GM10248 (cell line): ENCODE measurements around the gene VWA1.
"Not testable (repeated sequence)": the region's sequence is repeated elsewhere in the genome, so short reads cannot be mapped to it uniquely, and the experiment has no call there.

ENCODE experiments used
- CTCF ChIA-PET: fragments of 300-600 bp; sonication (Branson Sonifier 250); formaldehyde crosslinking; extraction: SDS; loops from one replicate; lab custom pipeline; 2021; ENCODE audit warnings: antibody characterized with exemption; lab: Yijun Ruan, JAX
- POLR2A ChIA-PET: fragments of 350-650 bp; sonication (Branson Sonifier 250); formaldehyde crosslinking; extraction: SDS; loops from one replicate; lab custom pipeline; 2020; ENCODE audit warnings: antibody characterized with exemption; lab: Yijun Ruan, JAX
- DNase-seq: peaks from one replicate; pipeline ENCODE4 v3.0.0; 2012; ENCODE audit errors: extremely low spot score
- TF ChIP-seq, protein P1 (sequence below): IDR thresholded peaks from 2 replicates; pipeline ENCODE4 v1.5.1; 2012; ENCODE audit warnings: mild to moderate bottlenecking, low read depth; ENCODE audit errors: extremely low read depth, missing control alignments, control extremely low read depth

VWA1 gene

DNA sequence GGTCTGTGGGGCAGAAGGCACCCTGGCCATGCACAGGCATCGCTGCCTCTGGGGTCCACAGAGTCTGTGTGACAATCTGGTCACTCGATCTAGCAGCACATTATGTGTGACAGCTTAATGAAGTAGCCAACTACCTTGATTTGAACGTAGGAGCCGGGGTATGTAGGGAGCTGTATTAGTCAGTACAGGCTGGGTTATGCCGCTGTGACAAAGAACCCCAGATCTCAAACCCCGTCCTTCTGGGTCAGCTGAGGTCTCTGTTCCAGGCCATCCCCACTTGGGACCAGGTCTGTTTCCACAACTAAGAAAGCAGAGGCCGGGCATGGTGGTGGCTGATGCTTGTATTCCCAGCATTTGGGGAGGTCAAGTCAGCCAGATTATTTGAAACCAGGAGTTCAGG, 27.8 kb downstream of the VWA1 start:
- CTCF ChIA-PET, result interaction anchor here (1.3 to 1.7 kb wide), 3 partner anchors 22 to 42 kb away, joined by 3 to 5 read pairs (median 4); no protein-coding TSS in a partner anchor
- TF ChIP-seq, protein P1, sequence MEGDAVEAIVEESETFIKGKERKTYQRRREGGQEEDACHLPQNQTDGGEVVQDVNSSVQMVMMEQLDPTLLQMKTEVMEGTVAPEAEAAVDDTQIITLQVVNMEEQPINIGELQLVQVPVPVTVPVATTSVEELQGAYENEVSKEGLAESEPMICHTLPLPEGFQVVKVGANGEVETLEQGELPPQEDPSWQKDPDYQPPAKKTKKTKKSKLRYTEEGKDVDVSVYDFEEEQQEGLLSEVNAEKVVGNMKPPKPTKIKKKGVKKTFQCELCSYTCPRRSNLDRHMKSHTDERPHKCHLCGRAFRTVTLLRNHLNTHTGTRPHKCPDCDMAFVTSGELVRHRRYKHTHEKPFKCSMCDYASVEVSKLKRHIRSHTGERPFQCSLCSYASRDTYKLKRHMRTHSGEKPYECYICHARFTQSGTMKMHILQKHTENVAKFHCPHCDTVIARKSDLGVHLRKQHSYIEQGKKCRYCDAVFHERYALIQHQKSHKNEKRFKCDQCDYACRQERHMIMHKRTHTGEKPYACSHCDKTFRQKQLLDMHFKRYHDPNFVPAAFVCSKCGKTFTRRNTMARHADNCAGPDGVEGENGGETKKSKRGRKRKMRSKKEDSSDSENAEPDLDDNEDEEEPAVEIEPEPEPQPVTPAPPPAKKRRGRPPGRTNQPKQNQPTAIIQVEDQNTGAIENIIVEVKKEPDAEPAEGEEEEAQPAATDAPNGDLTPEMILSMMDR, result no peak
- no peak for DNase-seq
- POLR2A ChIA-PET, result no interaction called here

DNA sequence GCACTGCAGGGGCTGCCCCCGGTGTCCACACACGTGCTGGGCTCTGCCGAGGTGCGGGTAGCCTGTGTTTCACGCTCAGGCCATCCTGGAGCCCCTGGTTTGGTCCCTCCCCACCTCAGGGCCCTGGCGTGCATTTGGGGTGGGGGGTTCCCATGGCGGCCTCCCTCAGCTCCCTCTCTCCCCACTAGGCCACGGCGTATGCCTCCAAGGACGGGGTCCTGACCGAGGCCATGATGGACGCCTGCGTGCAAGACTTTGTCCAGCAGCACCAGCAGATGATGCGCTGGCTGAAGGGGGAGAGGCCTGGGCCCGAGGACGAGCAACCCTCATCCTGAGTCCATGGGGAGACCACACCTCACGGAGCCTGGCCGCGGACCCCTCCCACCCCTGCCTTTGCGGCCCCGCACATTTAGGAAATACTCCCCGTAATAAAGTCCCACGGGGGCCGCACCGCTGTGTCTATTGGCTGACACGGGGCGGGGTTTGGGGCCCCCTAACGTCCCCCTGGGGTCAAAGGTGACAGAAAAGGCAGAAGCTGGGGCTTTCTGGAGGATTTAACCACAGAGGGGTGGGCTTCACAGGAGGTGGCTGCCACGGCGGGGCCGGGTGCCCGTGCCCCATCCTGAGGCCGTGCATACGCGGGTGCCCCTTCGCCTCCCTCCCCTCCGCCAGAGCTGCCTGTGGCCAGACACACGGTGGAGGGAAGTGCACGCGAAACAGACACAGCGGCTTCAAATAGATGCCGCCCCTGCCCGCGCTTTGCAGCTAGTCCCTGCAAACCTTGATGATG, 32.9 kb downstream of the VWA1 start:
- POLR2A ChIA-PET, DNase-seq, CTCF ChIA-PET: not testable (repeated sequence)

DNA sequence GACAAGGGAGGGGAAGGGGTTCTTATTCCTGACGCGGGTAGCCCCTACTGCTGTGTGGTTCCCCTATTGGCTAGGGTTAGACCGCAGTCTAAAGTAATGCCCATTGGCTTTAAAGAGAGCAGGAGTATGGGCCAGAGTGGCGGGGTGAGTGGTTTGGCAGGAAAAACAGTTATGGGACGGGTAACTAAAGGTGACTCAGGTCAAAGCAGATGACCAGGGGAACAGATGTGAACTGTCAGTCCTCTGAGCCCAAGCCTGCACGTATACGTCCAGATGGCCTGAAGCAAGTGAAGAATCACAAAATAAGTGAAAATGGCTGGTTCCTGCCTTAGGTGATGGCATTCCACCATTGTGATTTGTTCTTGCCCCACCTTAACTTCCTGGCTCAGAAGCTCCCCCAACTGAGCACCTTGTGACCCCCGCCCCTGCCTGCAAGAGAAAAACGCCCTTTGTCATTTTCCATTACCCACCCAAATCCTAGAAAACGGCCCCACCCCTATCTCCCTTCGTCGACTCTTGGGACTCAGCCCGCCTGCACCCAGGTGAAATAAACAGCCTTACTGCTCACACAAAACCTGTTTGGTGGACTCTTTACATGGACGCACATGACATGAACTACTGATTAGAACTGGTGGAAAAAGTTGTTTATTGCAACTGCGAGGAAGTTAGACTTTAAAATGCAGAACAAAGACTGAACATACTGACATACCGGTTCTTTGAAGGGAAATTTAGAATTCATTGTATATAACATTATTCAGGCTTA, 35.3 kb downstream of the VWA1 start:
- TF ChIP-seq, protein P1, result no peak
- ChIA-PET CTCF (no interaction called here), POLR2A (no interaction called here)
- DNase-seq, result no peak

DNA sequence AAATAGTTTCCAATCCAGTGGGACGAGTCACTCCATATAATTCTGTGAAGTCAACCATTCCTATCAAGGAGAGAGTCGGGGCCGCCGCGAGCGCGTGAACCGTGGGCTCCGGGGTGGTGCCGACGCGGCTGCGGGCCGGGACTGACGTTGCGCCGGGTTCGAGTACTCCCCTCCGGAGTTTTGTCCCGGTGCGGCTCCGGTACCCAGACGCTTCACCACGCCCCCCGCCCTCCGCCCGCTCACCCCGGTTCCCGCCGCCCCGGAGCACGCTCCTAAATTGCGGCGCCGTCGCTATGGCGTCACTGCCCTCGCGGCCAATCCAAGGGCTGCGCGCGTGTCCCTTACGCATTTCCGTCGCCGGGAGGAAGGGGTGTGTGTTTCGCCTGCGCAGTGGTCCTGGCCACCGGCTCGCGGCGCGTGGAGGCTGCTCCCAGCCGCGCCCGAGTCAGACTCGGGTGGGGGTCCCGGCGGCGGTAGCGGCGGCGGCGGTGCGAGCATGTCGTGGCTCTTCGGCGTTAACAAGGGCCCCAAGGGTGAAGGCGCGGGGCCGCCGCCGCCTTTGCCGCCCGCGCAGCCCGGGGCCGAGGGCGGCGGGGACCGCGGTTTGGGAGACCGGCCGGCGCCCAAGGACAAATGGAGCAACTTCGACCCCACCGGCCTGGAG, 36.0 kb downstream of the VWA1 start, which contains the start of gene ATAD3B:
ATAD3B (plus strand) TSS at position 377 of the 664 bp plus-strand sequence; CDS start at position 497, 120 bp downstream.
- TF ChIP-seq, protein P1, result no peak
- POLR2A ChIA-PET, result no interaction called here
- CTCF ChIA-PET, result no interaction called here
- peak; percentile 96 for DNase-seq

DNA sequence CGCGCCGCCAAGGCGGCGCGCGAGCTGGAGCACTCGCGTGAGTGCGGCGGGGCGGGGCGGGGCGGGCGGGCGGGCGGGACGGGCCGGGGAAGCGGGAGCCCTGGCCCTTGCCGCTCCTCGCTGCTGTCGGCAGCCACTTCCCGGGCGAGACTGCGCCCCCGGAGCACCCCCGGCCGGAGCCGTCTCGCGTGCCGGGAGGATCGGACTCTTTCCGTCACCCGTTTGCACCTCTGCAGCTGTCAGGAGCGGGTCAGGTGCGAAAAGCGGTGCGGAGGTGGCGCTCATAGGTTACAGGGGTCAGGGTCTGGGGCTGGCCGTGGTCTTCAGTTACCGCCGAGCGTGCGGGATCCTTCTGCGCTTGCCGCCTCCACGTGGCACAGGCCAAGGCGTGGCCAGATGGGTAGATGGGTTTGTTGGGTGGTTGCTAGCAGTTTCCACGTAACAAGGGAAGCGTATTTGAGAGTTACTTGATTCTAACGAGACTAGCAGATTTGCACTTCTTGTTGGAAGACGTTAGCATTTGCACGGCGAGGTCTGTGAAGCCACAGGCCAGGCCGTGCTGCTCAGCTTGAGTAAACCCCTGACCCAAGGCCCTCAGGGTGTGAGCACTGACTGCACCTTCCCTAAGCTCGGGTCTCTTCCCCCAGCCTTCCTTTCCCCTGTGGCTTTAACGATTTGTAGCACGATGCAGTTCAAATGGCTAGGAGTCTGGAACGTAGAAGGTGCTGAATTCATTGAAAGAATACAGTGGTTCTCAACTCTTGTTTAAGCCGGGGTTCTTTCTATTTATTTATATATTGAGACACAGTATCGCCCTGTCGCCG, 36.8 kb downstream of the VWA1 start:
- CTCF ChIA-PET, DNase-seq, POLR2A ChIA-PET: not testable (repeated sequence)

DNA sequence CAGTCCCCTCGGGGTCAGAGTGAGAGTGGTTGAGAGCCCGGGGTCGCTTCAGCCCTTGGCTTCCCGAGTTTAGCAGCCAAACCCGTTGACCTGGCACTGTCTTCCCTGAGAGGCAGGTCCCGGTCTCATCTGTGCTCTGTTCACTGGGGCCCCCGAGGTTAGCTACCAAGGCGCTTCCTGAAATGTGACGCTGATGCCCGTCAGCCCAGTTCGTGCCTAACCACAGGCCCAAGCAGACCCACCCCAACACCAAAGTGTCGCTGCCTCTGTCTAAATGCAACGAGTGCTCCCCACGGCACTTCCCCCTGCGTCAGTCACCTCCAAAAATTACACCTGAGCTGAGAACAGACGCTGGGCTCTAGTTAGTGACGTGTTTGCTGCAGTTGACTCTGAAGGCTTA, 40.5 kb downstream of the VWA1 start:
- POLR2A ChIA-PET, DNase-seq, CTCF ChIA-PET: not testable (repeated sequence)

DNA sequence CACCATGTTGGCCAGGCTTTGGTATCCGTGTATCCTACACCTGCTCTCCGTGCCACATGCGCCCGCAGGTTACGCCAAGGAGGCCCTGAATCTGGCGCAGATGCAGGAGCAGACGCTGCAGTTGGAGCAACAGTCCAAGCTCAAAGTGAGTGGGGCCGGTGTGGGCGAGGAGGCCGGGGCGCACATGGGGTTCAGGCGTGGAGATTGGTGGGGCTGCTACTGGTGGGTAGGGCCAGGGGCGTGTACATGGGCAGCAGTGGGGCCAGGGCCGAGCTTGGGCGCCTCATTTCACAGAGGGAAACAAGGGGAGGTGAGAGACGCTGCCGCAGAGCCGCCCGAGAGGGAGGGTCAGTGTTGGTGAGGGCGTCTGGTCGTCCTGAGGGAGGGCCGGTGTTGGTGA, 41.7 kb downstream of the VWA1 start:
- ChIA-PET POLR2A (no interaction called here), CTCF (no interaction called here)
- TF ChIP-seq, protein P1, result no peak
- DNase-seq, result no peak
